ENCODE measurements around the gene TRMT1L. TPM values are rescaled to one million over a fixed set of nuclear protein-coding genes. Genes with fewer than 3 reads are reported as not detected.

The TRMT1L gene
- polyA plus RNA-seq, 1 experiment: 33.4 TPM

- ChIA-PET POLR2A (no interaction called here), CTCF (interaction anchor here (1.4 kb wide), 1 partner anchor 82 kb away, joined by 4 read pairs; no protein-coding TSS in a partner anchor)
- no peaks in the 10 kb centered on the region for H3K27me3 ChIP-seq (ENCODE audit: control insufficient read depth, insufficient read depth, low read length)
- H3K4me3 ChIP-seq (ENCODE audit: low read depth, low read length): no peak overlapping the region
- no peak for DNase-seq (ENCODE audit: low read depth, low spot score)
- no peaks in the 10 kb centered on the region for H3K9me3 ChIP-seq (ENCODE audit: control insufficient read depth, insufficient read depth, low read length)
- no peak overlapping the region for H3K27ac ChIP-seq (ENCODE audit: low read depth, low read length)
- TF ChIP-seq CTCF (IDR thresholded peaks at IDR 0.05; ENCODE audit: low read depth, low read length): no peak
Measured at GRCh38 chr1:185087746-185088145, 69.0 kb downstream of the TRMT1L start.

GRCh38 chr1:185087101-185087500 lies 69.7 kb downstream of the TRMT1L start:
- H3K27ac ChIP-seq (ENCODE audit: low read depth, low read length): no peak overlapping the region
- H3K4me3 ChIP-seq (ENCODE audit: low read depth, low read length): no peak overlapping the region
- CTCF ChIA-PET: interaction anchor here (1.4 kb wide), 1 partner anchor 83 kb away, joined by 4 read pairs; no protein-coding TSS in a partner anchor
- TF ChIP-seq CTCF (IDR thresholded peaks at IDR 0.05; ENCODE audit: low read depth, low read length): no peak
- POLR2A ChIA-PET: no interaction called here
- no peak for DNase-seq (ENCODE audit: low read depth, low spot score)
- H3K9me3 ChIP-seq (ENCODE audit: control insufficient read depth, insufficient read depth, low read length): no peaks in the 10 kb centered on the region
- no peaks in the 10 kb centered on the region for H3K27me3 ChIP-seq (ENCODE audit: control insufficient read depth, insufficient read depth, low read length)

GRCh38 chr1:185083818-185084217 lies 72.9 kb downstream of the TRMT1L start:
- Histone ChIP-seq H3K4me3 (ENCODE audit: low read depth, low read length) (no peak overlapping the region), H3K27ac (ENCODE audit: low read depth, low read length) (no peak overlapping the region), H3K27me3 (ENCODE audit: control insufficient read depth, insufficient read depth, low read length) (no peaks in the 10 kb centered on the region), H3K9me3 (ENCODE audit: control insufficient read depth, insufficient read depth, low read length) (no peaks in the 10 kb centered on the region)
- no peak for TF ChIP-seq CTCF (IDR thresholded peaks at IDR 0.05; ENCODE audit: low read depth, low read length)
- ChIA-PET CTCF (no interaction called here), POLR2A (no interaction called here)
- no peak for DNase-seq (ENCODE audit: low read depth, low spot score)

GRCh38 chr1:185080422-185080821 lies 76.3 kb downstream of the TRMT1L start:
- Histone ChIP-seq H3K27me3 (ENCODE audit: control insufficient read depth, insufficient read depth, low read length) (no peaks in the 10 kb centered on the region), H3K9me3 (ENCODE audit: control insufficient read depth, insufficient read depth, low read length) (no peaks in the 10 kb centered on the region), H3K27ac (ENCODE audit: low read depth, low read length) (no peak overlapping the region), H3K4me3 (ENCODE audit: low read depth, low read length) (no peak overlapping the region)
- ChIA-PET POLR2A (no interaction called here), CTCF (no interaction called here)
- no peak for DNase-seq (ENCODE audit: low read depth, low spot score)
- TF ChIP-seq CTCF (IDR thresholded peaks at IDR 0.05; ENCODE audit: low read depth, low read length): no peak

- no peak for DNase-seq (ENCODE audit: low read depth, low spot score)
- CTCF ChIA-PET: no interaction called here
- Histone ChIP-seq H3K9me3 (ENCODE audit: control insufficient read depth, insufficient read depth, low read length) (no peaks in the 10 kb centered on the region), H3K27ac (ENCODE audit: low read depth, low read length) (no peak overlapping the region), H3K4me3 (ENCODE audit: low read depth, low read length) (no peak overlapping the region), H3K27me3 (ENCODE audit: control insufficient read depth, insufficient read depth, low read length) (no peaks in the 10 kb centered on the region)
- POLR2A ChIA-PET: no interaction called here
- TF ChIP-seq CTCF (IDR thresholded peaks at IDR 0.05; ENCODE audit: low read depth, low read length): no peak
Measured at GRCh38 chr1:185077374-185077773, 79.4 kb downstream of the TRMT1L start.
